ENCODE results near the gene CCDC80. TPM values are rescaled to one million over a fixed set of nuclear protein-coding genes. Genes with fewer than 3 reads are reported as not detected.

Gene CCDC80
- total and polyA plus RNA-seq, 2 of the 4 experiments (the other 2 are of a cell fraction) = 387 to 418 TPM

DNA sequence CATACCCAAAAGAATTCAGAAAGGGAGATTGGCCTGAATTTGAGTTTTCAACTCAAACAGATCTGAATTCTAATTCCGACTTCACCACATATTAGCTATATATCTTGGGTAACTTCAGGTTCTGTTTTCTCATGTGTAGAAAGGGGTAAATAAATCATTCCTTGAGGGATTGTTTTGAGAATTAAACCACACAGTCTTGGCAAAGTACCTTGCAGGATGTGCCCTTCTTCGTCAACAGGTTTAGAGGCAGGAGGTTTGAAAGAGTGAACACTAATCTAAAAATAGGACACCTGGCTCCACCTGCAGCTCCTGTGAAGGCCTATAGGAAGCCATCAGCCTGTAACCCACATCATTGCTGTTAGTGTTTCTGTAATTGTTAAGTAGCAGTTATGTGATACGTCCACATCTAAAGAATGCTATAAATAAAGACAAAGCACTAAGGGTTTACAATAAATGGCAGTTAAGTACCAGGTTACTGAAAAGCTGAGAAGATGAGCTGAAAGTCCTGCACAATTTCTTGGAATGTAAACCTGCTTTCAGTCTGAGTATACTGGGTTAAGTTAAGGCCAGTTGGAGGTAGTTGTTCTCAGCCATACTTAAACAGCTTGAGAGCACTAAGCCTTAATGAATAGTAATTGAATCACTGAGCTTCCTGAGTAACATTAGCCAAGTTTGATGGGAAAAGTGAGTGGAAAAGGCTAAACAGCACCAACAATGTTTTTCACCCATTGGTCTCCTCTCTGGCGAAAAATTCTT is 6.0 kb downstream of the CCDC80 start (continued):
- TF ChIP-seq SMC3 (IDR thresholded peaks at IDR 0.05; ENCODE audit: low read depth, low read length) (no peak), POLR2A (IDR thresholded peaks at IDR 0.05; ENCODE audit: low read depth, low read length) (no peak), MAZ (IDR thresholded peaks at IDR 0.05; ENCODE audit: borderline replicate concordance, low read depth, low read length) (no peak)

DNA sequence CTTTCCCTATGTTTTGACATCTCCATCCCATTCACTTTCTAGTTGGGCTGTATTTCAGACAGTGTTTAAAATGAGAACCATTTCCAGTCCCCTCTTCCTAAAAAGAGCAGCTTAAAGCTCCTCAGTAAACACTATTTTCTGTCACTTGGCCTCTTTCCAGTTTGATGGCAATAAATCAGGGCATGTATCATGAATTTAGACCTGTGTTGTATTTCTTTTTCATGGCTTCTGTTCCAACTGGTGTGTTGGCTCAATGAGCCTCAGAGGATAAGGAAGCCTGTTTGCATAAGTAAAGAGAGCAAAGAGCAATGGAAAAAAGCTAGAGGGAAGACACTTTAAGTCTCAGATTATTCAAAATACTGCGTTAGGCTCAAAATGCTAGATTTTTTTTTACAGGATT is 7.2 kb downstream of the CCDC80 start:
- Histone ChIP-seq H2AFZ (replicated peaks; ENCODE audit: low read length, poor library complexity) (no peak overlapping the region), H3K9ac (ENCODE audit: low read depth, low read length) (no peak overlapping the region), H3K4me1 (ENCODE audit: control insufficient read depth, insufficient read depth, low read length) (peaks cover 22% of the 10 kb centered on the region), H3K4me3 (ENCODE audit: insufficient read depth, low read depth, low read length) (no peak overlapping the region), H2BK15ac (ENCODE audit: low read depth, low read length) (peak overlapping the region; percentile 39; the same call in 2 of the 3 replicates), H4K5ac (ENCODE audit: low read depth, low read length) (no peak overlapping the region; the same call in 1 of the 2 replicates), H2BK20ac (ENCODE audit: low read depth, low read length) (peak overlapping the region; percentile 59), H3K79me1 (ENCODE audit: low read depth in 1 of 2, low read length in 2 of 2) (peaks cover 25 to 61% of the 10 kb centered on the region in 2 experiments), H3K9me3 (ENCODE audit: control insufficient read depth, insufficient read depth, low read length) (no peaks in the 10 kb centered on the region), H3K4ac (ENCODE audit: low read depth, low read length) (peak overlapping the region; percentile 73; the same call in 1 of the 2 replicates), H3K14ac (replicated peaks; ENCODE audit: low read depth, low read length) (peak overlapping the region; percentile 57; the same call in 1 of the 2 replicates), H3K27ac (ENCODE audit: insufficient read depth, low read length) (no peak overlapping the region; the same call in 1 of the 2 replicates), H3K36me3 (ENCODE audit: control insufficient read depth, insufficient read depth, low read length) (peaks cover 4% of the 10 kb centered on the region; the same call in 1 of the 2 replicates), H3K23ac (ENCODE audit: low read depth, low read length) (0 out of 2 replicates have a peak overlapping the region, but pooled peaks have one; percentile 18), H2AK5ac (ENCODE audit: low read depth, low read length) (0 out of 2 replicates have a peak overlapping the region, but pooled peaks have one; percentile 29), H2BK5ac (ENCODE audit: low read depth, low read length, poor library complexity, severe bottlenecking) (peak overlapping the region; percentile 17), H2BK120ac (ENCODE audit: low read depth, low read length) (peak overlapping the region; percentile 69), H4K91ac (ENCODE audit: insufficient read depth, low read depth, low read length) (no peak overlapping the region), H3K18ac (ENCODE audit: low read depth, low read length) (peak overlapping the region; percentile 18; the same call in 1 of the 2 replicates), H3K4me2 (ENCODE audit: low read depth, low read length) (peak overlapping the region; percentile 51; the same call in 1 of the 2 replicates), H3K27me3 (ENCODE audit: control insufficient read depth, insufficient read depth, low read length) (no peaks in the 10 kb centered on the region), H3K9me1 (ENCODE audit: insufficient read depth, low read length) (peaks cover 12% of the 10 kb centered on the region), H3K56ac (ENCODE audit: extremely low read depth, insufficient read depth, low read length) (peak overlapping the region; percentile 5; the same call in 1 of the 2 replicates), H2AK9ac (replicated peaks; ENCODE audit: low read depth, low read length, poor library complexity) (no peak overlapping the region), H4K20me1 (ENCODE audit: insufficient read depth, low read length) (peaks cover 6% of the 10 kb centered on the region; the same call in 1 of the 2 replicates), H4K8ac (ENCODE audit: low read depth in 2 of 2, low read length in 2 of 2) (peak overlapping the region; percentile 5 to 68; a peak in 1 of 4 replicates)
- no peak for DNase-seq
- ChIA-PET CTCF (interaction anchor here (2.0 kb wide), 1 partner anchor 101 kb away, joined by 8 read pairs; no protein-coding TSS in a partner anchor), POLR2A (ENCODE audit: unreplicated experiment) (no interaction called here)
- no peak for ATAC-seq (ENCODE audit: low read depth)
- in situ Hi-C loops (cut with MboI; ENCODE audit: low sequenced_read_pairs) (loop anchor here (25.0 kb wide), 1 partner anchor 654 kb away; no protein-coding TSS in a partner anchor), dilution Hi-C loops (cut with HindIII; ENCODE audit: low sequenced_read_pairs, unreplicated experiment) (no loop called here), intact Hi-C loops (cut with micrococcal nuclease) (no loop called here)
- no TSS peak for BruUV-seq (replicated peaks)
- WGBS, 2 experiments (ENCODE audit: extremely low coverage in 2 of 2, insufficient read length in 1 of 2) = no CpG with 5 or more reads among the region's 1 CpG
- TF ChIP-seq RAD21 (IDR thresholded peaks at IDR 0.05; ENCODE audit: low read length) (no peak), POLR2A (IDR thresholded peaks at IDR 0.05; ENCODE audit: low read depth, low read length) (no peak), RFX5 (IDR thresholded peaks at IDR 0.05; ENCODE audit: low read depth, low read length) (no peak), NFE2L2 (IDR thresholded peaks at IDR 0.05; ENCODE audit: low read depth, low read length) (no peak), MXI1 (IDR thresholded peaks at IDR 0.05; ENCODE audit: borderline replicate concordance, low read depth, low read length) (no peak)

Data from IMR-90 (cell line).